HepG2 (cell line): ENCODE measurements around the gene AKAP8. TPM values are rescaled to one million over a fixed set of nuclear protein-coding genes. Genes with fewer than 3 reads are reported as not detected.

Experiments used
- CCDC6 ChIP-seq: sonication (generic); formaldehyde crosslinking; IDR thresholded peaks from 2 replicates; pipeline ENCODE4 v1.8.1; 2022; ENCODE audit warnings: mild to moderate bottlenecking, missing genetic modification reagents, moderate library complexity
- E2F5 ChIP-seq: sonication (generic); formaldehyde crosslinking; conservative IDR thresholded peaks from 2 replicates; pipeline ENCODE4 v1.4.0; 2020; ENCODE audit warnings: missing genetic modification reagents
- FOXA3 ChIP-seq: IDR thresholded peaks from 2 replicates; pipeline ENCODE4 v1.6.1; 2016; ENCODE audit warnings: missing genetic modification reagents, missing compliant biosample characterization
- HDAC6 ChIP-seq: fragments of 200-600 bp; sonication (generic); IDR thresholded peaks from 2 replicates; pipeline ENCODE4 v1.7.0; 2017; ENCODE audit warnings: mild to moderate bottlenecking, antibody characterized with exemption, low read length, low read depth
- HNRNPLL ChIP-seq: fragments of 200-400 bp; formaldehyde crosslinking; IDR thresholded peaks from 2 replicates; pipeline ENCODE4 v1.6.1; 2017; ENCODE audit warnings: mild to moderate bottlenecking, low read depth, low read length; ENCODE audit not compliant: poor library complexity, severe bottlenecking
- KAT2B ChIP-seq: fragments of 150-350 bp; IDR thresholded peaks from 2 replicates; pipeline ENCODE4 v1.6.1; 2014; ENCODE audit warnings: low read depth, low read length, borderline replicate concordance
- NCOA2 ChIP-seq: sonication (generic); formaldehyde crosslinking; IDR thresholded peaks from 2 replicates; pipeline ENCODE4 v1.8.0; 2022; ENCODE audit warnings: inconsistent platforms
- PAF1 ChIP-seq: IDR thresholded peaks from 2 replicates; pipeline ENCODE4 v1.6.1; 2016; ENCODE audit warnings: missing genetic modification reagents, missing compliant biosample characterization
- SAP130 ChIP-seq: IDR thresholded peaks from 2 replicates; pipeline ENCODE4 v1.6.1; 2016; ENCODE audit warnings: low read depth
- SIN3A ChIP-seq: IDR thresholded peaks from 2 replicates; pipeline ENCODE4 v1.6.1; 2011; ENCODE audit warnings: low read depth, mild to moderate bottlenecking, control low read depth, low read length, borderline replicate concordance
- SOX6 ChIP-seq, 2 experiments: fragments of 450-650 bp in 1 of 2; sonication (generic) in 1 of 2; formaldehyde crosslinking in 1 of 2; IDR thresholded peaks; 2 replicates each; pipeline versions ENCODE4 v1.4.0 to v1.6.1; 2017 to 2020; ENCODE audit warnings: antibody characterized with exemption in 1 of 2, mild to moderate bottlenecking in 1 of 2, missing genetic modification reagents in 1 of 2
- TCF7 ChIP-seq: sonication (generic); IDR thresholded peaks from 2 replicates; pipeline ENCODE4 v1.6.1; 2016; ENCODE audit warnings: antibody characterized with exemption, low read depth
- YEATS4 ChIP-seq: sonication (generic); formaldehyde crosslinking; IDR thresholded peaks from 2 replicates; pipeline ENCODE4 v1.4.0; 2020; ENCODE audit warnings: missing genetic modification reagents, borderline replicate concordance
- ZBTB2 ChIP-seq: sonication (generic); formaldehyde crosslinking; IDR thresholded peaks from 2 replicates; pipeline ENCODE4 v1.8.0; 2022; ENCODE audit warnings: low read depth, missing genetic modification reagents
- ZNF446 ChIP-seq: sonication (generic); formaldehyde crosslinking; IDR thresholded peaks from 2 replicates; pipeline ENCODE4 v1.5.0; 2020; ENCODE audit warnings: mild to moderate bottlenecking, missing genetic modification reagents
- ZNF563 ChIP-seq: sonication (generic); formaldehyde crosslinking; IDR thresholded peaks from 2 replicates; pipeline ENCODE4 v1.8.0; 2022; ENCODE audit warnings: mild to moderate bottlenecking, moderate library complexity, missing genetic modification reagents
- ZNF569 ChIP-seq: sonication (generic); formaldehyde crosslinking; IDR thresholded peaks from 2 replicates; pipeline ENCODE4 v1.5.0; 2020; ENCODE audit warnings: mild to moderate bottlenecking, missing genetic modification reagents, moderate library complexity, borderline replicate concordance
- ZNF776 ChIP-seq: sonication (generic); formaldehyde crosslinking; IDR thresholded peaks from 2 replicates; pipeline ENCODE4 v1.4.0; 2020; ENCODE audit warnings: mild to moderate bottlenecking, missing genetic modification reagents
- ZNF841 ChIP-seq: sonication (generic); formaldehyde crosslinking; IDR thresholded peaks from 2 replicates; pipeline ENCODE4 v1.8.1; 2023; ENCODE audit warnings: missing genetic modification reagents, borderline replicate concordance
- polyA plus RNA-seq, 8 experiments: library from polyadenylated mRNA; depleted of rRNA in 3 of 8; stranded (reverse) in 7 of 8; unstranded in 1 of 8; fragments of >200 nt; fragmentation: Illumina TruSeq in 4 of 8; extraction: Trizol in 4 of 8; gene quantifications; 2 replicates each; pipeline versions ENCODE4 v1.2.1 to v1.2.3, GENCODE V29; 2011 to 2016; ENCODE audit warnings: low read depth in 4 of 8, missing spikeins in 1 of 8, mixed read lengths in 1 of 8; ENCODE audit not compliant: insufficient read depth in 1 of 8
- total RNA-seq, 5 experiments: library from RNA; depleted of rRNA; stranded (reverse); fragments of >200 nt; fragmentation: Illumina TruSeq; extraction: Trizol; gene quantifications; 2 replicates each; pipeline ENCODE4 v1.2.3, GENCODE V29; 2016; ENCODE audit warnings: low read depth in 1 of 5
- TF ChIP-seq, protein P1 (sequence below): sonication (generic); formaldehyde crosslinking; IDR thresholded peaks from 2 replicates; pipeline ENCODE4 v1.4.0; 2020; ENCODE audit warnings: mild to moderate bottlenecking, low read depth, missing genetic modification reagents
- TF ChIP-seq, protein P2 (sequence below): sonication (generic); formaldehyde crosslinking; IDR thresholded peaks from 2 replicates; pipeline ENCODE4 v1.8.1; 2023; ENCODE audit warnings: mild to moderate bottlenecking, missing genetic modification reagents

AKAP8 gene
- total and polyA plus RNA-seq, 2 of the 13 experiments (the other 11 are each of a cell fraction or from before 2014, with no cell fraction given), result 15.9 to 22.1 TPM

- TF ChIP-seq SOX6 (IDR thresholded peaks at IDR 0.05) (no peak), SOX6 (CRISPR knock-in tag; IDR thresholded peaks at IDR 0.05) (0 out of 2 replicates have a peak, but pooled peaks have one; percentile 5), HDAC6 (no peak), PAF1 (no peak), ZNF841 (CRISPR knock-in tag) (no peak), FOXA3 (CRISPR knock-in tag) (no peak), ZNF563 (peak; percentile 5; the same call in 1 of the 2 replicates), ZBTB2 (CRISPR knock-in tag) (peak; percentile 81; the same call in 1 of the 2 replicates), SAP130 (peak; percentile 52; the same call in 1 of the 2 replicates), ZNF776 (CRISPR knock-in tag) (no peak), NCOA2 (no peak), SIN3A (peak; percentile 51; the same call in 1 of the 2 replicates), YEATS4 (0 out of 2 replicates have a peak, but pooled peaks have one; percentile 6), E2F5 (CRISPR knock-in tag) (0 out of 2 replicates have a peak, but pooled peaks have one; percentile 23), ZNF569 (CRISPR knock-in tag) (no peak), TCF7 (no peak), ZNF446 (CRISPR knock-in tag) (0 out of 2 replicates have a peak, but pooled peaks have one; percentile 6), KAT2B (no peak), CCDC6 (peak; percentile 5; the same call in 1 of the 2 replicates), HNRNPLL (peak; percentile 92)
- TF ChIP-seq, protein P1, sequence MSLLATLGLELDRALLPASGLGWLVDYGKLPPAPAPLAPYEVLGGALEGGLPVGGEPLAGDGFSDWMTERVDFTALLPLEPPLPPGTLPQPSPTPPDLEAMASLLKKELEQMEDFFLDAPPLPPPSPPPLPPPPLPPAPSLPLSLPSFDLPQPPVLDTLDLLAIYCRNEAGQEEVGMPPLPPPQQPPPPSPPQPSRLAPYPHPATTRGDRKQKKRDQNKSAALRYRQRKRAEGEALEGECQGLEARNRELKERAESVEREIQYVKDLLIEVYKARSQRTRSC, result no peak
- TF ChIP-seq, protein P2, sequence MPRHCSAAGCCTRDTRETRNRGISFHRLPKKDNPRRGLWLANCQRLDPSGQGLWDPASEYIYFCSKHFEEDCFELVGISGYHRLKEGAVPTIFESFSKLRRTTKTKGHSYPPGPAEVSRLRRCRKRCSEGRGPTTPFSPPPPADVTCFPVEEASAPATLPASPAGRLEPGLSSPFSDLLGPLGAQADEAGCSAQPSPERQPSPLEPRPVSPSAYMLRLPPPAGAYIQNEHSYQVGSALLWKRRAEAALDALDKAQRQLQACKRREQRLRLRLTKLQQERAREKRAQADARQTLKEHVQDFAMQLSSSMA (CRISPR knock-in tag), result no peak
These were observed 47.9 kb downstream of the AKAP8 start (continued) for GRCh38 chr19:15331419-15332310.
